ENCODE measurements around the gene TSEN15. TPM values are rescaled to one million over a fixed set of nuclear protein-coding genes. Genes with fewer than 3 reads are reported as not detected.

TSEN15 gene
- total and polyA plus RNA-seq, 2 donors from 2014 or later, result 24.7 to 25.6 TPM

DNA sequence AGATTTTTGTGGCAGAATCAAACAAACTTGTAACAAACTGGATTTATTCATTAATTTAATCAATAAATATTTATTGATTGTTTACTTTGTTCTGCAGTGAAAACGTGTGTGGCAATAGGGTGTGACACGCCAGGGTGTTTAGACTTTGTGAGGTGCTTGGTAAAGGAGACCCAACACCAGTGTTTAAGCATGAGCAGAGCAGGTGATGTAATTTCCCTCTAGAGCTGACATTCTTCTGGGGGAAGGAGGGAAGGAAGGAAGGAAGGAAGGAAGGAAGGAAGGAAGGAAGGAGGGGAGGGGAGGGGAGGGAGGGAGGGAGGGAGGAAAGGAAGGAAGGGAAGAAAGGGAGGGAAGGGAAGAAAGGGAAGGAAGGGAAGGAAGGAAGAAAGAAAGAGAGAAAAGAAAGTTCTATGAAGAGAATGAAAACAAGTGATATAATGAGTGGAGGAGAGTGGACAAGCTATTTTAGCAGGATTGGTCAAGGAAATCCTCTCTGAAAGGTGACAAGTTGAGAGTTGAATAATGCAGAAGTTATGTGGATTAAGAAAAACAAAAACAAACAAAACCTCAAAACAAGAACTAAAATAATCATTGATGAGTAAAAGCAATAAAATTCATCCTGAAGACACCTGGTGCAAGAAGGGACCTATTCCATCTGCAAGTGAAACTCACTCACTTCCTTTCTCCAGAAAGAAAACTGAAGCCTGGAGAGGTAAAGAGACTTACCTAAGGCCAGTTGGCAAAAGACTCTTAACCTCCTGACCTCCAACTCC is 60.8 kb downstream of the TSEN15 start:
- H3K9ac ChIP-seq (ENCODE audit: low read length in 3 of 3), result no peak overlapping the region
- DNase-seq (no peak), FAIRE-seq (no peak)
- H3K4me3 ChIP-seq (ENCODE audit: low read length in 3 of 3), result no peak overlapping the region
- TF ChIP-seq CTCF (IDR thresholded peaks at IDR 0.05; ENCODE audit: borderline replicate concordance, extremely low read depth, insufficient read depth), result no peak
- H3K4me1 ChIP-seq (ENCODE audit: control insufficient read depth in 2 of 3, insufficient read depth in 2 of 3, low read depth in 1 of 3, low read length in 3 of 3), result no peaks in the 10 kb centered on the region
- no peak overlapping the region for H3K27ac ChIP-seq (ENCODE audit: low read depth in 2 of 2, low read length in 2 of 2)
- intact Hi-C loops (cut with DNase I), result no loop called here
- no peaks in the 10 kb centered on the region for H3K9me3 ChIP-seq (ENCODE audit: control insufficient read depth in 2 of 3, insufficient read depth in 1 of 3, low read length in 3 of 3)
- no peaks in the 10 kb centered on the region for H3K27me3 ChIP-seq (ENCODE audit: control insufficient read depth, insufficient read depth, low read length)
- no peaks in the 10 kb centered on the region for H3K36me3 ChIP-seq (ENCODE audit: control insufficient read depth in 2 of 3, insufficient read depth in 3 of 3, low read length in 3 of 3)

DNA sequence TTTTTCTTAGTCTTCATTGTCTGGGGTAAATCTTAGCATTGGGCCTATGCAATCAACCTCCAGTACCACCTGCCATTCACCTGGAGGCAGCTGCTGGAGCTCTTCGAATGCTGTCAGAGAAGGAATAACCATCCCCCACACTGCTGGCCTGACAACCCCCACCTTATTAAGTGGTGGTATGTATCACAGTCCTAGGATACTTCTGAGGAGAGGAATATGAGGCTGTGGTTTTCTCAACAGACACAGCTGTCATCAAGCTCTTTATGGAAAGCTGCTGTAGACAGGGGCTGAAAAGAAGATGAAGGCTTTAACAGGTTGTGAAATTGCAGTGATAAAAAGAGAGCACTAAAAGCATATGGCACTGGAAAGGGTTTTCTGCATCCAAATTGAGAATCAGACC is 61.7 kb downstream of the TSEN15 start:
- FAIRE-seq (no peak), DNase-seq (no peak)
- no peak for TF ChIP-seq CTCF (IDR thresholded peaks at IDR 0.05; ENCODE audit: borderline replicate concordance, extremely low read depth, insufficient read depth)
- no peaks in the 10 kb centered on the region for H3K27me3 ChIP-seq (ENCODE audit: control insufficient read depth, insufficient read depth, low read length)
- no peaks in the 10 kb centered on the region for H3K4me1 ChIP-seq (ENCODE audit: control insufficient read depth in 2 of 3, insufficient read depth in 2 of 3, low read depth in 1 of 3, low read length in 3 of 3)
- no peaks in the 10 kb centered on the region for H3K9me3 ChIP-seq (ENCODE audit: control insufficient read depth in 2 of 3, insufficient read depth in 1 of 3, low read length in 3 of 3)
- H3K4me3 ChIP-seq (ENCODE audit: low read length in 3 of 3), result no peak overlapping the region
- no peak overlapping the region for H3K9ac ChIP-seq (ENCODE audit: low read length in 3 of 3)
- H3K27ac ChIP-seq (ENCODE audit: low read depth in 2 of 2, low read length in 2 of 2), result no peak overlapping the region
- H3K36me3 ChIP-seq (ENCODE audit: control insufficient read depth in 2 of 3, insufficient read depth in 3 of 3, low read length in 3 of 3), result no peaks in the 10 kb centered on the region
- intact Hi-C loops (cut with DNase I), result no loop called here

DNA sequence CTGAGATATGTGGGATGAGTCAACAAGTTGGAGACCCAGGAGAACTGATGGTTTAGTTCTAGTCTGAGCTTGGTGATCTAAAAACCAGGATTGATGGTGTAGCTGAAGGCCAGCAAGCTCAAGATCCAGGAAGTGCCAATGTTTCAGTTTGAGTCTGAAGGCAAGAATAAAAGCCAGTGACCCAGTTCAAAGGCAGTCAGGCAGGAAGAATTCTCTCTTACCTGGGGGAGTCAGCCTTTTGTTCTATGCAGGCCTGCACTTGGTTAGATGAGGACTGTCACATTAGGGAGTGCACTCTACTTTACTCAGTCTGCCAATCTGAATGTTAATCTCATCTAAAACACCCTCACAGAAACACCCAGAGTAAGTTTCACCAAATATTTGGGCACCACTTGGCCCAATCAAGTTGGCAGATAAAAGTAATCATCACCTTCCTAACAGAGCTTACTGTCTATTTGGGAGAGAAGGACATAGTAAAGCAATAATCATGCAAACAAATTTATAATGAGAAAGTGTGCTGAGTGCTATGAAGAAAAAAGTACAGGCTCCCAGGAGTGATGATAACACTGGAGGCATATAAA is 63.4 kb downstream of the TSEN15 start:
- Histone ChIP-seq H3K27me3 (ENCODE audit: control insufficient read depth, insufficient read depth, low read length) (no peaks in the 10 kb centered on the region), H3K9ac (ENCODE audit: low read length in 3 of 3) (no peak overlapping the region), H3K27ac (ENCODE audit: low read depth in 2 of 2, low read length in 2 of 2) (no peak overlapping the region), H3K36me3 (ENCODE audit: control insufficient read depth in 2 of 3, insufficient read depth in 3 of 3, low read length in 3 of 3) (no peaks in the 10 kb centered on the region), H3K9me3 (ENCODE audit: control insufficient read depth in 2 of 3, insufficient read depth in 1 of 3, low read length in 3 of 3) (no peaks in the 10 kb centered on the region), H3K4me1 (ENCODE audit: control insufficient read depth in 2 of 3, insufficient read depth in 2 of 3, low read depth in 1 of 3, low read length in 3 of 3) (no peaks in the 10 kb centered on the region), H3K4me3 (ENCODE audit: low read length in 3 of 3) (no peak overlapping the region)
- DNase-seq (peak in 3 of 5 donors; percentile 16 to 60 (median 44)), FAIRE-seq (no peak)
- intact Hi-C loops (cut with DNase I), result no loop called here
- no peak for TF ChIP-seq CTCF (IDR thresholded peaks at IDR 0.05; ENCODE audit: borderline replicate concordance, extremely low read depth, insufficient read depth)
